Renal cortex interstitium (tissue), 15 donors: ENCODE data around the gene GNAI3. TPM values are rescaled to one million over a fixed set of nuclear protein-coding genes. Genes with fewer than 3 reads are reported as not detected.

Experiments
- DNase-seq, 11 donors: peaks; one replicate each; pipeline ENCODE4 v3.0.0-alpha.2; 2013; ENCODE audit warnings: low read depth in 9 of 11, low spot score in 4 of 11; ENCODE audit errors: extremely low read depth in 1 of 11
- long read RNA-seq, 16 experiments: transcript quantifications; one replicate each; lab custom pipeline, GENCODE V29; 2026
- polyA plus RNA-seq, 3 donors: library from polyadenylated mRNA; unstranded; fragments of 120-200 nt; gene quantifications; one replicate each; pipeline ENCODE4 v1.2.1, GENCODE V29; 2013; ENCODE audit not compliant: insufficient read length in 3 of 3

Gene GNAI3
- polyA plus RNA-seq: 10 to 100 TPM; 11.7 to 13.5 (median 12.1) TPM
- long read RNA-seq, donor 1, full-length matches to known transcripts: 32 of 39 reads
- long read RNA-seq, donor 1, partial matches to known transcripts: 7 of 39 reads
- long read RNA-seq, donor 1, other reads (novel, unspliced or antisense): 0 of 39 reads
- long read RNA-seq, donor 2, full-length matches to known transcripts: 18 of 37 reads
- long read RNA-seq, donor 2, partial matches to known transcripts: 19 of 37 reads
- long read RNA-seq, donor 2, other reads (novel, unspliced or antisense): 0 of 37 reads
- long read RNA-seq, donor 3, full-length matches to known transcripts: 56 of 68 reads
- long read RNA-seq, donor 3, partial matches to known transcripts: 12 of 68 reads
- long read RNA-seq, donor 3, other reads (novel, unspliced or antisense): 0 of 68 reads
- long read RNA-seq, donor 4, full-length matches to known transcripts: 22 of 22 reads
- long read RNA-seq, donor 4, partial matches to known transcripts: 0 of 22 reads
- long read RNA-seq, donor 4, other reads (novel, unspliced or antisense): 0 of 22 reads
- long read RNA-seq, donor 5: 0 reads
- long read RNA-seq, donor 6, full-length matches to known transcripts: 16 of 38 reads
- long read RNA-seq, donor 6, partial matches to known transcripts: 22 of 38 reads
- long read RNA-seq, donor 6, other reads (novel, unspliced or antisense): 0 of 38 reads
- long read RNA-seq, donor 7, full-length matches to known transcripts: 38 of 64 reads
- long read RNA-seq, donor 7, partial matches to known transcripts: 26 of 64 reads
- long read RNA-seq, donor 7, other reads (novel, unspliced or antisense): 0 of 64 reads
- long read RNA-seq, donor 8, full-length matches to known transcripts: 49 of 69 reads
- long read RNA-seq, donor 8, partial matches to known transcripts: 20 of 69 reads
- long read RNA-seq, donor 8, other reads (novel, unspliced or antisense): 0 of 69 reads
- long read RNA-seq, donor 9, full-length matches to known transcripts: 37 of 56 reads
- long read RNA-seq, donor 9, partial matches to known transcripts: 19 of 56 reads
- long read RNA-seq, donor 9, other reads (novel, unspliced or antisense): 0 of 56 reads
- long read RNA-seq, donor 10, full-length matches to known transcripts: 34 of 50 reads
- long read RNA-seq, donor 10, partial matches to known transcripts: 16 of 50 reads
- long read RNA-seq, donor 10, other reads (novel, unspliced or antisense): 0 of 50 reads
- long read RNA-seq, donor 11, full-length matches to known transcripts: 24 of 24 reads
- long read RNA-seq, donor 11, partial matches to known transcripts: 0 of 24 reads
- long read RNA-seq, donor 11, other reads (novel, unspliced or antisense): 0 of 24 reads
- long read RNA-seq, donor 12, full-length matches to known transcripts: 7 of 7 reads
- long read RNA-seq, donor 12, partial matches to known transcripts: 0 of 7 reads
- long read RNA-seq, donor 12, other reads (novel, unspliced or antisense): 0 of 7 reads
- long read RNA-seq, donor 13, full-length matches to known transcripts: 45 of 91 reads
- long read RNA-seq, donor 13, partial matches to known transcripts: 46 of 91 reads
- long read RNA-seq, donor 13, other reads (novel, unspliced or antisense): 0 of 91 reads
- long read RNA-seq, donor 14, full-length matches to known transcripts: 28 of 28 reads
- long read RNA-seq, donor 14, partial matches to known transcripts: 0 of 28 reads
- long read RNA-seq, donor 14, other reads (novel, unspliced or antisense): 0 of 28 reads
- long read RNA-seq, donor 15, full-length matches to known transcripts: 20 of 20 reads
- long read RNA-seq, donor 15, partial matches to known transcripts: 0 of 20 reads
- long read RNA-seq, donor 15, other reads (novel, unspliced or antisense): 0 of 20 reads
- long read RNA-seq, donor 16, full-length matches to known transcripts: 101 of 113 reads
- long read RNA-seq, donor 16, partial matches to known transcripts: 12 of 113 reads
- long read RNA-seq, donor 16, other reads (novel, unspliced or antisense): 0 of 113 reads

- DNase-seq: peak; percentile 87 to 96 (median 94)
Observed at GRCh38 chr1:109548321-109549267, at the start of gene GNAI3. Gene GNAI3 (plus strand): TSS chr1:109548615. CDS start chr1:109548721, 106 bp downstream.

- no peak for DNase-seq
Observed at GRCh38 chr1:109499081-109499480, 49.3 kb upstream of the GNAI3 start.

- no peak for DNase-seq
Observed at GRCh38 chr1:109499661-109500536, 48.5 kb upstream of the GNAI3 start.

- DNase-seq: no peak
Observed at GRCh38 chr1:109500941-109501381, 47.5 kb upstream of the GNAI3 start.

- DNase-seq: no peak
Observed at GRCh38 chr1:109501644-109502363, 46.6 kb upstream of the GNAI3 start.

GRCh38 chr1:109502364-109502851 lies 46.0 kb upstream of the GNAI3 start:
- DNase-seq: no peak

- no peak for DNase-seq
Observed at GRCh38 chr1:109503935-109504334, 44.5 kb upstream of the GNAI3 start.

- DNase-seq: no peak
Observed at GRCh38 chr1:109504974-109505373, 43.4 kb upstream of the GNAI3 start.

GRCh38 chr1:109508001-109508872 lies 40.2 kb upstream of the GNAI3 start:
- no peak for DNase-seq

- DNase-seq: no peak
Observed at GRCh38 chr1:109508873-109509175, 39.6 kb upstream of the GNAI3 start.

- DNase-seq: peak in 6 of 11 donors; percentile 56 to 73 (median 62)
Observed at GRCh38 chr1:109509176-109510134, 39.0 kb upstream of the GNAI3 start, which contains the start of gene AMIGO1. Gene AMIGO1 (minus strand): TSS chr1:109509727. CDS start chr1:109508912, 815 bp downstream.

- DNase-seq: peak in 1 of 11 donors; percentile 63
Observed at GRCh38 chr1:109513110-109513710, 35.2 kb upstream of the GNAI3 start.
